GM18519 (cell line): ENCODE data around the gene RBBP8NL.

Source experiments
- ATAC-seq: cut with Tn5 transposase; IDR thresholded peaks from one replicate; pipeline ENCODE4 v1.9.1; 2021; ENCODE audit warnings: mild to moderate bottlenecking, moderate library complexity; ENCODE audit not compliant: unreplicated experiment, low FRiP score

RBBP8NL gene

GRCh38 chr20:62396367-62397239 is 30.7 kb downstream of the RBBP8NL start:
- no peak for ATAC-seq

GRCh38 chr20:62395311-62396242 is 31.8 kb downstream of the RBBP8NL start:
- no peak for ATAC-seq

GRCh38 chr20:62394248-62395245 is 32.8 kb downstream of the RBBP8NL start:
- no peak for ATAC-seq

GRCh38 chr20:62393830-62394229 is 33.5 kb downstream of the RBBP8NL start:
- no peak for ATAC-seq

- no peak for ATAC-seq
Measured at GRCh38 chr20:62393335-62393665, 34.0 kb downstream of the RBBP8NL start.

GRCh38 chr20:62392621-62393334 is 34.6 kb downstream of the RBBP8NL start:
- ATAC-seq = no peak

- ATAC-seq = no peak
Measured at GRCh38 chr20:62392077-62392418, 35.3 kb downstream of the RBBP8NL start.

- no peak for ATAC-seq
Measured at GRCh38 chr20:62391165-62392076, 35.9 kb downstream of the RBBP8NL start.

GRCh38 chr20:62390317-62391164 is 36.8 kb downstream of the RBBP8NL start:
- ATAC-seq = no peak

GRCh38 chr20:62389601-62390087 is 37.7 kb downstream of the RBBP8NL start:
- ATAC-seq = no peak

GRCh38 chr20:62388839-62389600 is 38.3 kb downstream of the RBBP8NL start:
- no peak for ATAC-seq

- no peak for ATAC-seq
Measured at GRCh38 chr20:62387933-62388635, 39.3 kb downstream of the RBBP8NL start.

GRCh38 chr20:62387219-62387913 is 40.0 kb downstream of the RBBP8NL start:
- no peak for ATAC-seq

GRCh38 chr20:62386383-62387218 is 40.7 kb downstream of the RBBP8NL start, which contains the start of gene RPS21:
TSS of gene RPS21 (plus strand) at chr20:62387103. CDS start at chr20:62387339, 236 bp downstream.
- peak; percentile 54 for ATAC-seq
